HG03575 (cell line): ENCODE results near the gene HSPA1B.

Experiments used
- ATAC-seq: cut with Tn5 transposase; IDR thresholded peaks from one replicate; pipeline ENCODE4 v1.9.1; 2021; ENCODE audit not compliant: unreplicated experiment, insufficient number of reproducible peaks, low FRiP score; ENCODE audit errors: extremely low read depth

HSPA1B gene

DNA sequence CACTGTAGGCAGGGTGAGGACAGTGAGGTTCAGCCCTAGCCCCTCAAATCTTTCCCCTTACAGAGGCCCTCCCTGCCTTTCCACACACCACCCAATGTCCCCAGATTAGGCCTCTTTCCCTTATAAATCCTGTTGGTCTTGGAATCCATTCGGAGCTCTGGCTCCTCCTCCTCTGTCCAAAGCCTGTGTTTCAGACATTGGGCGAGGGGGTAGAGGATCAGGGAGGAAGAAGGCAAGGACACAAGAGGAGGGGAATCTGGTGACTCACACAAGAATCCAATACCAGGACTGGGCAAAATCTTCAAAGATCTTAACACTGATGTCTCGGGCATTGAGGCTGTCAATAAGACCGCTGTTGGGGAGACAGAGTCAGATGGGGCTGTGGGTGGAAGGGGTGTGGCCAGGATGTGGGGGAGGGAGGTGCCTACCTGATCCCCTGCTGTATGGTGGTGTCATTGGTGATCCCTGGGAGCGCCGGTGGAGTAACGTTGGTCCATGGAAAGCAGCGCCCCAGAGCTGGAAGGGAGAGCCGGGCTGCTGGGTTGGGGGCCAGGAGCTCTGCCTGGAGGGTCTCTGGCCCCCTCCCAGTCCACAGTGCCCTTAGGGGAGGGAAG is 43.6 kb downstream of the HSPA1B start:
- no peak for ATAC-seq

GRCh38 chr6:31874084-31874670 is 46.6 kb downstream of the HSPA1B start:
- ATAC-seq = no peak

DNA sequence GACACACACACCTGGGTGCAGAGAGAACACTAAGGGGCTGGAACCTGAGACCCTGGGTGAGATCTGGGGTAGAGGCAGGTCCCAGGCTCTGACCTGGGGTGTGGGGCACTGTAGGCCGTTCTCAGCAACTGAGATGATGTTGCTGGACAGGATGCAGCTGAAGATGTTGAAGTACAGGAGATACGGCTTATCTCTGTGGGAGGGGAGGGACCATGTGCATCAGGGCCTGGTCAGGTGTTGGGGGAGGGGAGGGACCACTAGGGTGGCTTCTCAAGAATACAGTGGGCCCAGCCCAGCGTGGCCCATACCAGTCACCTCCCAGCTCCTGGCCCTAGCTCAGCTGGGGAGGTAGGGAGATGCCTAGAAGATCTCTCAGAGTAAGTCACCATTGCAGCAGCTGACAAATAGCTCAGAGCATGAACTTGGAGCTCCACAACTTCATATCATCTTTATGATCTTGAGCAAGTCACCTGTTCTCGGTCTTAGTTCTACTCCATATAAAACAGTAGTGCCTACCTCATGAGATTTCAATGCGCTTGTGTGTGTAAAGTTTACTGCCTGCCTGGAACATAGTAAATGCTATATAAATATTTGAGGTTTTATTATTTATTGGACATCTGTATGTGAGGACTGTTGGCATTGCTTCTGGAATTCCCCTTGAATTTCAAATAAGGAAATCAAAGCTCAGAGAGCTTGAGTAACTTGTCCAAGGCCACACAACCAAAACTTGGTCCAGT is 47.5 kb downstream of the HSPA1B start:
- ATAC-seq = no peak

DNA sequence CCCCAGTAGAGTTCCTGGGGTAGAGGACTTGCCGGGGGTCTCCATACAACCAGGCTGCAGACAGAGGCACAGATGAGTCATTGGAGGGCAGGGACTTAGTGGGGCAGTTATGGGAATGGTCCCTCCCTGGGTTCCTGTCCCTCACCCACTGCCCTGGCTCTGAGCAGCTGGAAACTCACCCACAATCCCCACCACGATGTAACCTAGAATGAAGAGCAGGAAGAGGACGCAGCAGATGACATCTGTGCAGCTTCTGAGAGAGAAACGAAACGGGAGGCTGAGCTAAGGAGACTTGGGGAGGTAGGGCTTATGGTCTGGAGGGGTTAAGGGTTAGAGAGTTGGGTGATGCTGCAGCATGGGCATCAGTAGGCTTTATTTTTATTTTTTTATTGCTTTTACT is 48.3 kb downstream of the HSPA1B start:
- ATAC-seq = no peak

- ATAC-seq = no peak
These were observed 48.8 kb downstream of the HSPA1B start for GRCh38 chr6:31876357-31876756.

DNA sequence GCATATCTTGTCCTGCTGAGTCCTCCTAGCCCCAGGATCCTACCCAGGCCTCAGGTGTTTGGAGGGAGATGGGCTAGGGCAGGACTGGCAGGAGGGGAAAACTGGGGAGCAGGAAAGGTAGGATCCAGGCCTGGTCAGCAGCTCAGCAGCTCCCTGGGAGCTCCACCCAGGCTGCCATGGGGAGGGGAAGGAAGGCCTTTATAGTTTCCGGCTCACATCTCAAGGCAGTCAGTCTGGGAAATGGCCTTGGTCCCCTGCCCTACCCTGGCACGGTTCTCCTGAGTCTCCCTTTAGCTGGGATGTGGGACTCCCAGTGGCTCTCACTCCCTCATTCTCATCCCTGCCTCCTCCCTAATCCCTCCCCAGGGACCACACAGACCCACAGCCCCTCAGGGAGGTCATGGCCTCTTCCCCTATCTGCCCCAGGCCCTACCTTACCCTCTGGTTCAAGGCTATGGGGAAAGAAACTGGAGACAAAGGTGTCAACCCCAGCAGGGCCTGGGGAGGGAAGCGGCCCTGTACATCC is 49.6 kb downstream of the HSPA1B start:
- ATAC-seq = no peak

- ATAC-seq = no peak
These were observed 50.2 kb downstream of the HSPA1B start for GRCh38 chr6:31877651-31878161.

DNA sequence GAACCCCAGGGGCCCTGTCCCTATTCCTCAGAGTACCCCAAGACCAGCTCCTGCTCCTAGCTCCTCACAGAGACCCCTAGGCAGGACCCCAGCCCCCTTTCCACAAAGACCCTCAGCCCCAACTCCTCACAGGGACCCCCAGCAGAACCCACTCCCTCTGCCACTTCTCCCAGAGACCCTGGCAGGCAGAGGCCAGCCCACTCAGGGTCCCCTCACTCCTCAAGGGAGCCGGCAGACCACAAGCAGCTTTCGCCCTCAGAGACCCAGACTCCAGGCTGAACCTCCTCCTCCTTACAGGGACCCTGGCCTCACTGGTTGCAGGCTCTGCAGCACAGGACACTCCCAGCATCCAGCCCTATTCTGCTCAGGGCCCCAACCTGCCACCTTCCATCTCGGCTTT is 50.7 kb downstream of the HSPA1B start:
- ATAC-seq = no peak

DNA sequence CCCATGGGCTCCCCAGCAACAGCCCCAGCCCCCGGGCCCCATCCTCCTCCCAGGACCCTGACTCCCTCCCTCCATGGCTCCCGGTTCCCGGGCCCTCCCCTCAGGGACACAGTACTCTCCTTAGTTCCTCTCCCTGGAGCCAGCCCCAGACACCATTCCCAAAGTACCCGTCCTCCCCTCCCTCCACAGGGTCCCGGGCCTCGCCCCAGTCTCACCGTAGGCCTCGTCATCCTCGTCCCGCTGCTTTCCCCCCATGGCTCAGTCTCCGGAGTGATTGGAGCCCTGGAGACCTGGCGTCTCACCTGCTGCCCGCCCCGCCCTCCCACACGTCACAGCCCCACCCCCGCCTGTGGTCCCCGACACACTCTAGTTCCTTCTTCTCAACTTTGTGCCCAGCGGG is 51.2 kb downstream of the HSPA1B start, which contains the start of gene SLC44A4:
TSS of gene SLC44A4 (minus strand) at position 272 of the 400 bp plus-strand sequence. CDS start at position 255, 17 bp downstream.
- ATAC-seq = no peak

DNA sequence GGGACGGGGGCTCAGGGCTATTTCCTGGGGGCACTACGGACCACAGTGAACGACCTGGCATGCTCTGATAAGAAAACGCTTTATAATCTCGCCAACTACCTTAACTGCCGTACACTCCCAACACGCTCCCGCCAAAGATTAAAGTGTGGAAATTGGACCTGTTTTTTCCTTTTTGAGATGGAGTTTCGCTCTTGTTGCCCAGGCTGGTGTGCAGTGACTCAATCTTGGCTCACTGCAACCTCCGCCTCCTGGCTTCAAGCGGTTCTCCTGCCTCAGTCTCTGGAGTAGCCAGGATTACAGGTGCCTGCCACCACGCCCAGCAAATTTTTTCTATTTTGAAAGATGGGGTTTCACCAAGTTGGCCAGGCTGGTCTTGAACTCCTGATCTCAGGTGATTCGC is 51.6 kb downstream of the HSPA1B start:
- no peak for ATAC-seq
